Stimulated activated CD4-positive, alpha-beta T cell treated with anti-CD3 and anti-CD28 coated beads, Interleukin-12 subunit alpha, Interleukin-12 subunit beta, amount 100 ng/mL, for 4 hours (primary cell): Measurements from ENCODE around the gene PHACTR3.
A peak's percentile ranks its signal among the peaks of the same experiment; 100 is the strongest.

Experiments used
- DNase-seq: peaks from one replicate; pipeline ENCODE4 v3.0.0-alpha.2; 2020

PHACTR3 gene

DNA sequence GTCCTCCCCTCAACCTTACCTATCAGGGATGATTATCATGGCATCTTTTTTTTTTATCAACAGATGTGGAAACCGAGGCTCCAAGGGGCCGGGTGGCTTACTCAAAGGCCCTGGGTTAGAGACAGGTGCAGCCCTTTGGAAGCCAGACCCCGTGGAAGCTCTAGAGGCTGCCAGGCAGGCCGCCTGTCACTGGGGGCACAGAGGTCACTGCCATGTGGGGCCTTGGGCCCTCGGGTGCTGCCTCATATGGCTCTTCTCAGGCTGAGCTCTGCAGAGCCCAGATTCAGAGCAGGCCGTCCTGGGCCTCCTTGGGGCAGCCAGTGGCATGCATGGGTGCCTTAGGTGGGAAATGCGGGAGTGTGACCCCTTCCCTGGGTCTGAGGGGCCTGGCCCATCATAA lies 136.3 kb downstream of the PHACTR3 start:
- no peak for DNase-seq

DNA sequence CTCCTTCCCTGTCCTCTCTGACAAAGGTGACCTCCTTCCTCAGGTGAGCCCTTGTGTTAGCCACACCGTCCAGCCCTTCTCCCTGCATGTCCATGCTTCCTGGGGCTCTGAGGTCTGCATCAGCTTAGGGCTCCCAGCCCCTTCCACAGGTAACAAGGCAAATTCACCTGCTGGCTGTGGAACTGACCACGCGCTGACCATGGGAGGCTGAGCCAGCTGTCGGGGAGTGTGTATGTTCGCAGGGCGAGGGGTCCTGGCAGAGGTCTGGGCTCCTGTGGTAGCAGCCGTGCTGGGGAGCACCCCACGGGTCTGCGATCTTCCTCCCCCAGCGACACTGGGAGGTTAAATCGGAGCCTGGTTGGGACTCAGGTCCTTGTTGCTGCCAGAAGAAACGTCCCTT lies 136.7 kb downstream of the PHACTR3 start:
- no peak for DNase-seq

DNA sequence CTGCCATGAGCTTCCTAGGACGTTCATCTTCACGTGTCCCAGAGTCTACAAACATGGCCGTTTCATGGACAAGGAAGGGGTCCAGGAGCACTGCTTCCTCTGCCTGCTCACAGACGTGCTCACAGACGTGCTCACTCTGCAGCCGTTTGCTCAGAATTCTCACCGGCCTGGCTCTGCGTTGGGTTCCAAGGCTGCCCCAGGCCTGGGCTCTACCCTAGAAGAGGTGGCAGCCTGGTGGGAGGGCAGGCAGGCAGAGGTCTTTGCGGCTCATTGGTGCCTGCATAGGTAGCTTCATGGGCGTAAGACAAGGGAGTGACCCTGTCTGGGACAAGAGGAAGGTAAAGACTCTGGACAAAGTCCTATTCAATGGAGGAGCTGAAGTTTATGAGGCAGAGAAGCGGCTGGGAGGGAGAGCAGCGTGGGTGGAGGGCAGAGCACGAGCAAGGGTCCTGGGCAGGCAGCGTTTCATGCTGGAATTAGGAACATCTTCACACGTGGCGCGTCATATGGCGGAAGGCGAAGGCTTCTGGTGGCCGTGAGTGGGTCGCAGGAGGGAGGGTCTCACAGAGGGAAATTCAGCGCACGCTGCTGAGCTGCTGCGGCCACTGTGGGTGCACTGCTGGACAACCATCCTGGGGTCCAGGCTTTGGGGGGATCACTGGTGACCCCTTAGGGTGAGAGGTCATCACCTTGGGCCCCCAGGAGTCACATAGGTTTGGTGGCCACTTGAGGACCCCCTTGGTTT lies 138.2 kb downstream of the PHACTR3 start:
- DNase-seq = no peak

- no peak for DNase-seq
Observed at GRCh38 chr20:59743308-59743707, 139.0 kb downstream of the PHACTR3 start.

- no peak for DNase-seq
Observed at GRCh38 chr20:59743767-59744485, 139.6 kb downstream of the PHACTR3 start.

GRCh38 chr20:59744756-59745155 lies 140.4 kb downstream of the PHACTR3 start:
- no peak for DNase-seq

DNA sequence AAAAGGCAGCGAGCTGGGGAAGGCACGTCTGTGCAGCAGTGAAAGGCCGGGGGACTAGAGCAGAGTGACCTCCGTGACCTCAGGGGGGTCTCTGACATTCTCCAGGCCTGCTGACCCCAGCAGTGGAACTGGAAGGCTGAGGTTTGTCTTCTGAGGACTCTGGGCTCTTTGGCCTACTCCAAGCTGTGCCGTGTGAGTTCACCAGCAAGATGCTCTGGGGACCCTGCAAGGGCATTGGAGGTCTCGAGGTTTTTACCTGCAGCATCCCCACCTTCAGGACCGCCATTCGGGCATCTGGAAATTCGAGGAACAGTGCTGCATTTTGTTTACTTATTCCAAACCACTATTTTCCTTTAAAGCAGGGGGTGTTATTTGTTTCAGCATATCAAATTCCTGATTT lies 140.9 kb downstream of the PHACTR3 start:
- no peak for DNase-seq

DNA sequence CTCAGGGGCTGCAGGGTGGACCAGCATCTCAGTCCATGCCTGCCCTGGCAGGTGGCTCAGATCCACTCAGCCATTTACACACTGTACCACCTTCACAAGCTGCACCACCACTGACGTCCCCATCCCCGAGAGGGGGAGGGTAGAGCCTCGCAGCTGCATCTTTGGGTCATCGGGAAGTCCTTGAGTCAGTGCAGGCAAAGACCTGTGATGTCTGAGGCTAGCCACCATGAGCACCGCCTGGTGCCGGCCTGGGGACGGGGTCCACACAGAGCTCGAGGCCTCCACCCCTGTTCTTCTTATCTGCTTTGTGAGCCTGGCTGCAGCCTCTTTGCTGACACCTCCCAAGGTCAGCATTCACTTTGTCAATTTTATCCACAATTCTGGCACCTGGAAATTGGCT lies 141.4 kb downstream of the PHACTR3 start:
- no peak for DNase-seq

GRCh38 chr20:59746155-59746554 lies 141.8 kb downstream of the PHACTR3 start:
- no peak for DNase-seq

DNA sequence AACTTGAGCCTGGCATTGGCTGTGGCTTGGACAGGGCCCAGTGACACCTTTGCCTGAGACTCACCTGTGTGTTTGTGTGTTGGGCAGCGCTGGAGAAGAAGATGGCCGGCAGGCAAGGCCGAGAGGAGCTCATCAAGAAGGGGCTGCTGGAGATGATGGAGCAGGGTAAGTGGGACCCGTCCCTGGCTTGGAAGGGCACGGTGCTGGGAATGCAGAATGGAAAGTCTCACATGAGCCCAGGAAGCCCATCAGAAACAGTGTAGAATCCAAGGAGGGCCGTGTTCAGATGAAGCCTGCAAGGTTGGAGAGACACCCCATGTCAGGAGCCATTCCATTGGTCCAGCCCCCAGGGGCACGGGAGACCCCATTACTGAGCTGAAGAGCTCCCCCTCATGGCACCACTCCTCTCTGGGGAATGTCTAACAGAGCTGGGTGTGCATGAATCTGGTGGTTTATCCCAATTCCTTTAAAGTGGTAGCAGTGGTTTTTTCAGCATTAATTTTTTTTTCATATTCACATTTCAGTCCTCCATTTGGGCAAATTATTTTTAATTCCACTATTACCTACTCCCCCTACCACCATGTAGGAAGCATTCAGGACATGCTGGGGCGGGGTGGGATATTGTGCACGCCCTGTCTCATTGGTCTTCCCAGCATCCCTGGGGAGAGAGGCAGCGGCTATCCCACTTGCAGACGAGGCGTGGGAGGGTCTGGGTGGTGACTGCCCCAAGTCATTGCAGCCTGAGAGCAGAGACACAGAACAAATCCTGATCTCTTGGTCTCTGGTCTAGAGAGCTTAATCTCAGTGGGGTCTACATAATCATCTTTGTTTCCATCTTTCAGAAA lies 143.6 kb downstream of the PHACTR3 start:
- DNase-seq = no peak

GRCh38 chr20:59748619-59749191 lies 144.4 kb downstream of the PHACTR3 start:
- no peak for DNase-seq

DNA sequence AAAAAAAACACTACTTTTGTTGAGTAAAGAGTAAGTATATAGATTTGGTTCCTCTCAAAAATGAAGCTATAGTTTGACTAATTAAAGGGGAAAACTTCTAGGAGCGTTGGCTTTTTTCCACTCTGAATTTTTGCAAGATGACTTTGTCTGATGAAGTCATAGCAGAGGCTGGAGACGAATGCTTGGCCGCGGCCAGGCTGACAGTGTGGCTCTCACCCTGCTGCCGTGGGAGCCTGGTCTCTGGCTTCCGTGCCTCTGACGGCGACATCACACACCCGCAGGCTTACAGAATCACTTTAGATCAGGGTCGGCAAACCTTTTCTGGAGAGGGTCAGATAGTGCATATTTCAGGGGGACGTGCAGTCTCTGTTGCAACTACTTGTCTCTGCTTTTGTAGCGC lies 145.0 kb downstream of the PHACTR3 start:
- DNase-seq = no peak

GRCh38 chr20:59750209-59750840 lies 146.0 kb downstream of the PHACTR3 start:
- DNase-seq = no peak

- peak; percentile 3 for DNase-seq
Observed at GRCh38 chr20:59751075-59751711, 146.9 kb downstream of the PHACTR3 start.

GRCh38 chr20:59752101-59752586 lies 147.8 kb downstream of the PHACTR3 start:
- no peak for DNase-seq

- no peak for DNase-seq
Observed at GRCh38 chr20:59752704-59753460, 148.5 kb downstream of the PHACTR3 start.

DNA sequence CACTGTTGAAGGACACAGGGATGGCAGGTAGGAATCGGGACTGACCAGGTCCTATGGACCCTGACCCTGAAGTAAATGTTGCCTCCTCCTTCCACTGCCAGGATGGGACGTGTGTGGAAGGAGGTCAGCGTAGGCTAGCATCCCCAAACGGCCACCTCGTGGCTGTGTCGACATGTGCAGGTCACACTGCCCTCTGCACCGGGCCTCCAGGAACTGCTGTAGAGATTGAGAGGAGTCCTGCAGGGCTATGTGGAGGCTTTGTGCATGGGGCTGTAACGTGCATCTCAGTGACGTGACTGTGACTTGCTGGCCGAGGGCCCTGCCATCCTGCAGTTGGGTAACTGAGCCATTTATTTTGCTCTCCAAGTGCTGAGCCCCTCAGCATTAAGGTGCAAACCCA lies 149.5 kb downstream of the PHACTR3 start:
- no peak for DNase-seq

GRCh38 chr20:59754551-59754950 lies 150.2 kb downstream of the PHACTR3 start:
- no peak for DNase-seq

- no peak for DNase-seq
Observed at GRCh38 chr20:59756241-59756640, 151.9 kb downstream of the PHACTR3 start.

DNA sequence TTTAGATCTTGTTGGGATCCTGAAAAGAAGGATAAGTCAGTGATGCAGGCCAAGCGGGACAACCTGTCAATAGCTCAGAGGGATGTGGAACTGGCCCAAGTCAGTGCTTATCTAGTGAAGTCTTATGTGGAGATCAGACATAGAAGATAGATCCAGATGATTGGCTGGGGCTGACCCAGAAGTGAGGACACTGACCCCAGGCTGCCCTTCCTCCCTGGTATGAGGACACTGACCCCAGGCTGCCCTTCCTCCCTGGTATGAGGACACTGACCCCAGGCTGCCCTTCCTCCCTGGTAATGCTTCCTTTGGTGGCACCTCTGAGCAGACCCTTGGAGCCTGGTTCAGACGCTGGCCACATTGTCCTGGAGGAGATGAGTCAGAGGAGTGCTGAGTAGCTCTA lies 159.7 kb downstream of the PHACTR3 start:
- no peak for DNase-seq

GRCh38 chr20:59765599-59766177 lies 161.3 kb downstream of the PHACTR3 start:
- DNase-seq = no peak
